ENCODE measurements around the gene PFDN6.
A peak's percentile ranks its signal among the peaks of the same experiment; 100 is the strongest.

The PFDN6 gene

GRCh38 chr6:33317669-33318425 is 28.4 kb downstream of the PFDN6 start, which contains the start of gene ZBTB22:
ZBTB22 (minus strand) TSS chr6:33317744; CDS start chr6:33316916, 828 bp downstream.
- DNase-seq, result peak; percentile 92

- DNase-seq, result no peak
Observed at GRCh38 chr6:33318426-33319073, 29.1 kb downstream of the PFDN6 start.

- DNase-seq, result no peak
Observed at GRCh38 chr6:33319939-33320314, 30.5 kb downstream of the PFDN6 start.

- no peak for DNase-seq
Observed at GRCh38 chr6:33320315-33321181, 31.1 kb downstream of the PFDN6 start.

GRCh38 chr6:33321227-33321626 is 31.8 kb downstream of the PFDN6 start:
- no peak for DNase-seq

GRCh38 chr6:33323623-33323948 is 34.2 kb downstream of the PFDN6 start:
- no peak for DNase-seq

GRCh38 chr6:33324125-33324524 is 34.7 kb downstream of the PFDN6 start:
- no peak for DNase-seq

- DNase-seq, result no peak
Observed at GRCh38 chr6:33329058-33329457, 39.7 kb downstream of the PFDN6 start.

GRCh38 chr6:33330736-33331135 is 41.3 kb downstream of the PFDN6 start:
- no peak for DNase-seq

GRCh38 chr6:33333666-33334065 is 44.3 kb downstream of the PFDN6 start:
- no peak for DNase-seq

GRCh38 chr6:33335916-33336315 is 46.5 kb downstream of the PFDN6 start:
- DNase-seq, result no peak

- no peak for DNase-seq
Observed at GRCh38 chr6:33336495-33336894, 47.1 kb downstream of the PFDN6 start.

GRCh38 chr6:33339193-33339592 is 49.8 kb downstream of the PFDN6 start:
- DNase-seq, result no peak
